ENCODE data around the gene RGS10.

RGS10 gene

DNA sequence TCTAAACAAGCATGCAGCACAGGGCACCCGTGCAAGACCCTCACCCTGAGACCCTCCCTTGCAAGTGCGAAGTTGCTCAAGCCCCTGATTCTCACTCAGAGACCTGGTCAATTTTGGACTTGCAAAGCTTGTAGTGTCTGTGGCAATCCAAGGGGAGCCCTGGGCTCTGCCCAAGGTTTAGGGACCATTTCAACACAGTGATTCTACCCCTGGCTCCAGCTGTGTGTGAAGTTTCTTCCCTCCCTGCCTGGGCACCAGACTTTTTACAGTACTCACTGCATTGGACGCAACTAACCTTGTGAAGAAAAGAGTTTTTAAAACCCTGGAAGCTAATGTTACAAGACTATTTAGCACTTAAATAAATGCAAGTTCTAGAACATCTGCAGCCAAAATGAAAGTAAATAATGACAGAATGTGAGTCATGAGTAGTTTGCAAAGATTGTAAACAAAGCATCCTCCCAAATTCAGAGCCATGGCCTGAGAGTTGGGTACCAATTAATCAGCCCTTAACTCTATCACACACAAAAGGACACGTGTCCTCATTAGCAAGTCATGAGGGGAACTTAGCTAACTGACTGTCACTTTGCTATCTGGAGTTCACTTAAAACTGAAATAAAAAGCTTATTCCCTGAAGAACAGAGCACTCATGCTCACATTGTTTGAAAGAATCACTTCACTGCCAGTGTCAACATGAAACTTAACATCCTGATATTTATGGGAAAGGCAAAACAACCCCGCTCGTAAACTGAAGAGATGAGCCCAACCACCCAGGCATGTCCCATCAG is 48.1 kb downstream of the RGS10 start:
- no peak overlapping the region for H2AFZ ChIP-seq (ENCODE audit: low read depth, low read length)
- H3K4me2 ChIP-seq (ENCODE audit: insufficient read depth, low read length) = no peak overlapping the region
- no peaks in the 10 kb centered on the region for H4K20me1 ChIP-seq (ENCODE audit: insufficient read depth, low read length)
- TF ChIP-seq EZH2 (IDR thresholded peaks at IDR 0.05; ENCODE audit: borderline replicate concordance, low read depth, low read length, severe bottlenecking) = no peak
- TF ChIP-seq, protein P1, sequence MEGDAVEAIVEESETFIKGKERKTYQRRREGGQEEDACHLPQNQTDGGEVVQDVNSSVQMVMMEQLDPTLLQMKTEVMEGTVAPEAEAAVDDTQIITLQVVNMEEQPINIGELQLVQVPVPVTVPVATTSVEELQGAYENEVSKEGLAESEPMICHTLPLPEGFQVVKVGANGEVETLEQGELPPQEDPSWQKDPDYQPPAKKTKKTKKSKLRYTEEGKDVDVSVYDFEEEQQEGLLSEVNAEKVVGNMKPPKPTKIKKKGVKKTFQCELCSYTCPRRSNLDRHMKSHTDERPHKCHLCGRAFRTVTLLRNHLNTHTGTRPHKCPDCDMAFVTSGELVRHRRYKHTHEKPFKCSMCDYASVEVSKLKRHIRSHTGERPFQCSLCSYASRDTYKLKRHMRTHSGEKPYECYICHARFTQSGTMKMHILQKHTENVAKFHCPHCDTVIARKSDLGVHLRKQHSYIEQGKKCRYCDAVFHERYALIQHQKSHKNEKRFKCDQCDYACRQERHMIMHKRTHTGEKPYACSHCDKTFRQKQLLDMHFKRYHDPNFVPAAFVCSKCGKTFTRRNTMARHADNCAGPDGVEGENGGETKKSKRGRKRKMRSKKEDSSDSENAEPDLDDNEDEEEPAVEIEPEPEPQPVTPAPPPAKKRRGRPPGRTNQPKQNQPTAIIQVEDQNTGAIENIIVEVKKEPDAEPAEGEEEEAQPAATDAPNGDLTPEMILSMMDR (IDR thresholded peaks at IDR 0.05; ENCODE audit: borderline replicate concordance, extremely low read depth, low read length, poor library complexity, severe bottlenecking) = no peak
- DNase-seq (no peak), ATAC-seq (ENCODE audit: insufficient read depth, low read depth) (no peak)
- no peak overlapping the region; the same call in 1 of the 2 replicates for H3K27ac ChIP-seq (ENCODE audit: low read length)
- H3K9ac ChIP-seq (ENCODE audit: low read depth, low read length) = no peak overlapping the region
- no peaks in the 10 kb centered on the region for H3K27me3 ChIP-seq (ENCODE audit: insufficient read depth, low read length, poor library complexity)
- H3K36me3 ChIP-seq (ENCODE audit: insufficient read depth, low read length) = peaks cover 11% of the 10 kb centered on the region; the same call in 1 of the 2 replicates
- peaks cover 11% of the 10 kb centered on the region for H3K4me1 ChIP-seq (ENCODE audit: insufficient read depth, low read length)
- H3K79me2 ChIP-seq (ENCODE audit: insufficient read depth, low read length) = no peaks in the 10 kb centered on the region
- no peak overlapping the region for H3K4me3 ChIP-seq (ENCODE audit: low read depth in 1 of 2, low read length in 2 of 2)
- H3K9me3 ChIP-seq (ENCODE audit: insufficient read depth, low read length, severe bottlenecking) = no peaks in the 10 kb centered on the region

DNA sequence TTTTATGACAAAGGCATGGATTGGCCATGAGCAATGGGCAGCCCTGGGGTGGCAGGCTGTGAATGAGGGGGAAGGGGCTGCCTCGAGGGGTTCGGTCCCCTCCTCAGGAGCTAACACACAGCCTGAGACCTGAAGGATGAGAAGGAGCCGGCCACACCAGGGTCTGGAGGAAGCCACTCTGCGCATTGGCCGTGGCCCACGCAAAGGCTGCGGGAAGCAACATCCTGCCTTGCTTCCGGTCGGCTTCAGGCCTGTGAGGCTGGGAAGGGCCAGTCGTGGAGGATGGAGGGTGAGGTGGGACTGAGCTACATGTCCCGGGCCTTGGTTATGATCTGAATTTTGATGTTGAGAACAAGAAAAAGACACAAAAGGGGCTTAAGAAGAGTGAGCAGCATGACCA is 49.4 kb downstream of the RGS10 start:
- TF ChIP-seq EZH2 (IDR thresholded peaks at IDR 0.05; ENCODE audit: borderline replicate concordance, low read depth, low read length, severe bottlenecking) = no peak
- TF ChIP-seq, protein P1 (IDR thresholded peaks at IDR 0.05; ENCODE audit: borderline replicate concordance, extremely low read depth, low read length, poor library complexity, severe bottlenecking) = no peak
- no peaks in the 10 kb centered on the region for H4K20me1 ChIP-seq (ENCODE audit: insufficient read depth, low read length)
- H3K27ac ChIP-seq (ENCODE audit: low read length) = no peak overlapping the region
- H3K4me3 ChIP-seq (ENCODE audit: low read depth in 1 of 2, low read length in 2 of 2) = no peak overlapping the region
- H2AFZ ChIP-seq (ENCODE audit: low read depth, low read length) = no peak overlapping the region
- DNase-seq (no peak), ATAC-seq (ENCODE audit: insufficient read depth, low read depth) (no peak)
- H3K4me1 ChIP-seq (ENCODE audit: insufficient read depth, low read length) = peaks cover 18% of the 10 kb centered on the region
- H3K79me2 ChIP-seq (ENCODE audit: insufficient read depth, low read length) = no peaks in the 10 kb centered on the region
- no peaks in the 10 kb centered on the region for H3K9me3 ChIP-seq (ENCODE audit: insufficient read depth, low read length, severe bottlenecking)
- H3K36me3 ChIP-seq (ENCODE audit: insufficient read depth, low read length) = no peaks in the 10 kb centered on the region
- H3K9ac ChIP-seq (ENCODE audit: low read depth, low read length) = no peak overlapping the region
- H3K4me2 ChIP-seq (ENCODE audit: insufficient read depth, low read length) = no peak overlapping the region
- no peaks in the 10 kb centered on the region for H3K27me3 ChIP-seq (ENCODE audit: insufficient read depth, low read length, poor library complexity)

DNA sequence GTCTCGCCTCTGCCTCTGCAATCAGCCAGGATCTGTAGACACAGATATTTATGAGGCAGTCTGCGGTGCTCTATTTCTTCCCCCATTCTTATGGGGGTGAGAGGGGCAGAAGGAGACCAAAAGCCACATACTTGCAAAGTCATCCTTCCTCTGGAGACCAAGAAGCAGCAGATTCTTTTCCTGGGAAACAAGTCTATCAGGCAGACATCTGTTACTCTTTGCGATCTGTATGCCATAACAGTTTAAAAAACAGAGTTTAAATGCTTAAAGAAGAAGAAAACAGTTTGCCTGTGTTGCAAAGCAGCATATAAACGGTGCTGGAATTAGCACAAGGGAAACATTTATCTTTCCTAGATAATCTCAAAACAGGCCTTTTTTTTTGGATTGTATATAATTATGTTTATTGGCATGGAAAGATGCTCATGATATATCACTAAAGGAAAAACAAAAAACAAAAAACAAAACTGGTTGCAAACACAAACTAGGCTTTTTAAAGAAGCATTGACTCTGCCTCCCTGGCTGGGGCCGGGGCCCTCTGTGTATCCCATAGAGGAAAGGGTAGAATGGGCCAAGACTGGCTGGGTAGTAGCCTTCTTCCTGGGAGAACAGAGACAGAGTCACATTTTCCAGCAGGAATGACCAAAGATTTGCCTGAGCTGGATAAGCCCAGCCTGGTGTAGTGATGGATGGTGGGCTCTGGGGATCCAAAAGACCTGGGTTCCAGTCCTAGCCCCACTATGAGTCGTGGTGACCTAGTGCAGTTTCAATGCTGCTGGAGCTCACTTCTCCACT is 50.4 kb downstream of the RGS10 start:
- H3K27me3 ChIP-seq (ENCODE audit: insufficient read depth, low read length, poor library complexity) = no peaks in the 10 kb centered on the region
- no peak overlapping the region for H3K27ac ChIP-seq (ENCODE audit: low read length)
- H3K9ac ChIP-seq (ENCODE audit: low read depth, low read length) = no peak overlapping the region
- ATAC-seq (ENCODE audit: insufficient read depth, low read depth) (no peak), DNase-seq (no peak)
- no peak overlapping the region for H3K4me3 ChIP-seq (ENCODE audit: low read depth in 1 of 2, low read length in 2 of 2)
- peaks cover 18% of the 10 kb centered on the region for H3K4me1 ChIP-seq (ENCODE audit: insufficient read depth, low read length)
- no peak overlapping the region for H2AFZ ChIP-seq (ENCODE audit: low read depth, low read length)
- H3K9me3 ChIP-seq (ENCODE audit: insufficient read depth, low read length, severe bottlenecking) = no peaks in the 10 kb centered on the region
- no peaks in the 10 kb centered on the region for H3K36me3 ChIP-seq (ENCODE audit: insufficient read depth, low read length)
- no peak overlapping the region for H3K4me2 ChIP-seq (ENCODE audit: insufficient read depth, low read length)
- TF ChIP-seq EZH2 (IDR thresholded peaks at IDR 0.05; ENCODE audit: borderline replicate concordance, low read depth, low read length, severe bottlenecking) = no peak
- TF ChIP-seq, protein P1 (IDR thresholded peaks at IDR 0.05; ENCODE audit: borderline replicate concordance, extremely low read depth, low read length, poor library complexity, severe bottlenecking) = no peak
- no peaks in the 10 kb centered on the region for H4K20me1 ChIP-seq (ENCODE audit: insufficient read depth, low read length)
- H3K79me2 ChIP-seq (ENCODE audit: insufficient read depth, low read length) = no peaks in the 10 kb centered on the region

Data from DND-41 (cell line).